CD4-positive, alpha-beta T cell (primary cell): Measurements from ENCODE around the gene NFIA. TPM values are rescaled to one million over a fixed set of nuclear protein-coding genes. Genes with fewer than 3 reads are reported as not detected.

Experiments
- ATAC-seq: fragments of 200-7000 bp; cut with Tn5 transposase; one replicate; pipeline ENCODE4 v1.10.0; 2022; ENCODE audit warnings: mild to moderate bottlenecking; ENCODE audit not compliant: poor library complexity
- CTCF ChIA-PET: fragments of 350-600 bp; sonication (Branson Sonifier 250); formaldehyde crosslinking; loops from one replicate; lab custom pipeline; 2021; ENCODE audit warnings: antibody characterized with exemption, inconsistent platforms; lab: Charles Lee
- POLR2A ChIA-PET: fragments of 350-600 bp; sonication (Branson Sonifier 250); formaldehyde crosslinking; loops from one replicate; lab custom pipeline; 2021; ENCODE audit warnings: antibody characterized with exemption, inconsistent platforms; lab: Charles Lee
- DNase-seq, 14 experiments: peaks; one replicate each; pipeline ENCODE4 v3.0.0-alpha.2; 2013 to 2020; ENCODE audit warnings: mixed read lengths in 2 of 14
- H3K27ac ChIP-seq, 2 donors: one replicate each; pipeline versions ENCODE4 v1.5.1 to v1.7.0; 2013; ENCODE audit warnings: low read length in 2 of 2, low read depth in 1 of 2, mild to moderate bottlenecking in 1 of 2
- H3K27me3 ChIP-seq, 2 experiments: 1 replicate in 1 of 2; 2 replicates in 1 of 2; pipeline versions ENCODE4 v1.6.1 to v1.7.0; 2013; ENCODE audit warnings: low read length in 2 of 2, control low read depth in 1 of 2, mild to moderate bottlenecking in 1 of 2, moderate library complexity in 1 of 2; ENCODE audit not compliant: insufficient read depth in 2 of 2, control insufficient read depth in 1 of 2
- H3K36me3 ChIP-seq: one replicate; pipeline ENCODE4 v1.6.1; 2013; ENCODE audit warnings: low read length, control low read depth; ENCODE audit not compliant: insufficient read depth
- H3K4me1 ChIP-seq: one replicate; pipeline ENCODE4 v1.6.1; 2013; ENCODE audit warnings: low read length, control low read depth; ENCODE audit not compliant: insufficient read depth
- H3K4me3 ChIP-seq: one replicate; pipeline ENCODE4 v1.5.1; 2013; ENCODE audit warnings: mild to moderate bottlenecking, low read length, moderate library complexity
- H3K9me3 ChIP-seq, 2 experiments: 1 replicate in 1 of 2; 2 replicates in 1 of 2; pipeline versions ENCODE4 v1.6.1 to v1.7.0; 2013; ENCODE audit warnings: low read length in 2 of 2, mild to moderate bottlenecking in 2 of 2, control low read depth in 1 of 2, moderate library complexity in 1 of 2; ENCODE audit not compliant: control insufficient read depth in 1 of 2, insufficient read depth in 1 of 2
- H3K27ac Mint-ChIP-seq: one replicate; pipeline ENCODE4 v1.8.0; 2020; ENCODE audit warnings: mixed read lengths
- H3K27me3 Mint-ChIP-seq: one replicate; pipeline ENCODE4 v1.8.0; 2021; ENCODE audit warnings: mixed read lengths
- H3K36me3 Mint-ChIP-seq: one replicate; pipeline ENCODE4 v1.8.0; 2021; ENCODE audit warnings: low read depth, mixed read lengths
- H3K4me1 Mint-ChIP-seq: one replicate; pipeline ENCODE4 v1.8.0; 2021; ENCODE audit warnings: low read depth, mixed read lengths
- H3K4me3 Mint-ChIP-seq: one replicate; pipeline ENCODE4 v1.8.0; 2020; ENCODE audit warnings: mild to moderate bottlenecking, mixed read lengths
- H3K9me3 Mint-ChIP-seq: one replicate; pipeline ENCODE4 v1.8.0; 2020; ENCODE audit warnings: mixed read lengths
- intact Hi-C, 2 experiments: fragments of 100-400 bp; cut with DNase I in 1 of 2; cut with micrococcal nuclease in 1 of 2; formaldehyde crosslinking; loops; one replicate each; pipeline versions ENCODE4 v1.15.1 to v1.9.0; 2023 to 2025; cut with DNase I, micrococcal nuclease
- total RNA-seq, 174 experiments: library from RNA in 2 of 174; stranded (reverse) in 2 of 174; gene quantifications; one replicate each; pipeline ENCODE4 v1.2.3 and lab custom pipeline; 2021 to 2026
- TF ChIP-seq, protein P1 (sequence below): fragments of 200-600 bp; IDR thresholded peaks from one replicate; pipeline ENCODE4 v1.8.0; 2022; ENCODE audit warnings: antibody characterized with exemption, mild to moderate bottlenecking

The NFIA gene
- total RNA-seq, 2 experiments from 2014 or later, result 4.8 to 5.9 TPM

DNA sequence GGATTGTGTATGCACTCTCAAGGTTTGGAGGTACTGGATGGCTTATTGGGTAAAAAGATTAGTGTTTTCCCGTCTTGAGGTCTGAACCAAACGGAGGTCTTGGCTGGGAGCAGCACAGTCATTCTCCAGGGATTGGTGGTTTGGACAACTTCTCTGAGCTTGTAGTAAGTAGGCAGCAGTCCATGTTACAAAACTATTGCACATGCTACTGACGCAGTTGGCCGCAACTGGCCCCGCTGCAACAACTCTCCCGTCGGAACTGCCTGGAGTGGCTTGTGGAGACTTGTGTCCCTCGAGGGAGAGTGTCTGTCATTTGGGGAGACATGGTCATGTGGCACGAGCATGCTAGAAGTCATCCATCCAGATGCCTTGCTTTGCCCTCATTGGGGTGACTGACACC is 366.6 kb downstream of the NFIA start:
- Histone ChIP-seq H3K4me3 (no peak overlapping the region), H3K9me3 (no peaks in the 10 kb centered on the region), H3K36me3 (no peaks in the 10 kb centered on the region), H3K4me1 (no peaks in the 10 kb centered on the region), H3K27ac (no peak overlapping the region), H3K27me3 (no peaks in the 10 kb centered on the region)
- no peak overlapping the region for H3K27ac Mint-ChIP-seq
- no peak for DNase-seq
- ChIA-PET POLR2A (no interaction called here), CTCF (no interaction called here)
- no peak overlapping the region for H3K4me3 Mint-ChIP-seq
- H3K36me3 Mint-ChIP-seq, result no peaks in the 10 kb centered on the region
- intact Hi-C loops, result no loop called here
- TF ChIP-seq, protein P1, sequence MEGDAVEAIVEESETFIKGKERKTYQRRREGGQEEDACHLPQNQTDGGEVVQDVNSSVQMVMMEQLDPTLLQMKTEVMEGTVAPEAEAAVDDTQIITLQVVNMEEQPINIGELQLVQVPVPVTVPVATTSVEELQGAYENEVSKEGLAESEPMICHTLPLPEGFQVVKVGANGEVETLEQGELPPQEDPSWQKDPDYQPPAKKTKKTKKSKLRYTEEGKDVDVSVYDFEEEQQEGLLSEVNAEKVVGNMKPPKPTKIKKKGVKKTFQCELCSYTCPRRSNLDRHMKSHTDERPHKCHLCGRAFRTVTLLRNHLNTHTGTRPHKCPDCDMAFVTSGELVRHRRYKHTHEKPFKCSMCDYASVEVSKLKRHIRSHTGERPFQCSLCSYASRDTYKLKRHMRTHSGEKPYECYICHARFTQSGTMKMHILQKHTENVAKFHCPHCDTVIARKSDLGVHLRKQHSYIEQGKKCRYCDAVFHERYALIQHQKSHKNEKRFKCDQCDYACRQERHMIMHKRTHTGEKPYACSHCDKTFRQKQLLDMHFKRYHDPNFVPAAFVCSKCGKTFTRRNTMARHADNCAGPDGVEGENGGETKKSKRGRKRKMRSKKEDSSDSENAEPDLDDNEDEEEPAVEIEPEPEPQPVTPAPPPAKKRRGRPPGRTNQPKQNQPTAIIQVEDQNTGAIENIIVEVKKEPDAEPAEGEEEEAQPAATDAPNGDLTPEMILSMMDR, result no peak
- peaks cover 12% of the 10 kb centered on the region for H3K4me1 Mint-ChIP-seq
- H3K27me3 Mint-ChIP-seq, result no peaks in the 10 kb centered on the region
- H3K9me3 Mint-ChIP-seq, result no peaks in the 10 kb centered on the region
- ATAC-seq, result no peak

DNA sequence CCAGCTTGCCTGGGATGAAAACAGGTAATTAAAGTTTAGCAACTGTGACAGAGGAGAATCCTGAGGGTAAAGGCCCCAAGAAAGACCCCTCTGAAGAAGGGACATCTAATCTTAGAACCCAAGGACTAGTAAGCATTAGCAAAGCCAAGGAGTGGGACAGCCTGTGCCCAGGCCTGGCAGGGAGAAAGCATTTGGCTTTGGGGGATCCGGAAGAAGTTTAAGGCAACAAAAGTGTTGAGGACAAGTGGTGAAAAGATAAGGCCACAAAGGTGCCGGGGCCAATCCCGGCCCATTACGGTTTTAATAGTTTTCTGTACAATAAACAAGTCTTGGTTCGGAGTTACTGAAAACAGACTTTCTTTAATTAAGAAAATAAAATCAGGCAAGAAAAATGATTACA is 367.0 kb downstream of the NFIA start:
- intact Hi-C loops, result no loop called here
- CTCF ChIA-PET, result no interaction called here
- no peaks in the 10 kb centered on the region for H3K9me3 Mint-ChIP-seq
- no peaks in the 10 kb centered on the region for H3K27me3 Mint-ChIP-seq
- peaks cover 12% of the 10 kb centered on the region for H3K4me1 Mint-ChIP-seq
- no peak overlapping the region for H3K27ac Mint-ChIP-seq
- POLR2A ChIA-PET, result no interaction called here
- no peaks in the 10 kb centered on the region for H3K27me3 ChIP-seq
- TF ChIP-seq, protein P1, result no peak
- H3K4me3 ChIP-seq, result no peak overlapping the region
- ATAC-seq (no peak), DNase-seq (no peak)
- no peaks in the 10 kb centered on the region for H3K36me3 Mint-ChIP-seq
- H3K27ac ChIP-seq, result no peak overlapping the region
- H3K9me3 ChIP-seq, result no peaks in the 10 kb centered on the region
- H3K36me3 ChIP-seq, result no peaks in the 10 kb centered on the region
- no peak overlapping the region for H3K4me3 Mint-ChIP-seq
- no peaks in the 10 kb centered on the region for H3K4me1 ChIP-seq

DNA sequence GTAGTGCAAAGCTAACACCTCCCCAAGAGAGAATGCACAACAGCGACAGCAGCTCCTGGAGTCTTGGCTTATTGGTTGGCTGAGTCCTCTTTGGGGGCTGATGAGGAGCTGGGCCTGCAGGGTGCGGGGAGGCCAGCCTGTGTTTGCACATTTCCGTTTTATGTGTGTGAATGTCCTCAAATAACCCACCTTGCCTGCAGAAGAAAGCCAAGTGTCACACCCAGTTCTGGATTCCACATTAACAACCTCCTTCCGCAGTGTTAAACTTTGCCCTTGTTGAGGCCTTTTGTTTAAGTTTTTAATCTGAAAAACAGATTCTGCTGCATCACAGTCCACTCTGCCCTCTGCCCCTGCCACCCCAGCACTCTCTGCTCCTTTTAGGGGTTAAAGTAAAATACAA is 368.1 kb downstream of the NFIA start:
- Mint-ChIP-seq H3K4me1 (peaks cover 12% of the 10 kb centered on the region), H3K27ac (no peak overlapping the region), H3K27me3 (no peaks in the 10 kb centered on the region), H3K4me3 (no peak overlapping the region), H3K36me3 (no peaks in the 10 kb centered on the region), H3K9me3 (no peaks in the 10 kb centered on the region)
- H3K27me3 ChIP-seq, result no peaks in the 10 kb centered on the region
- no peaks in the 10 kb centered on the region for H3K4me1 ChIP-seq
- no peaks in the 10 kb centered on the region for H3K9me3 ChIP-seq
- no peaks in the 10 kb centered on the region for H3K36me3 ChIP-seq
- DNase-seq (no peak), ATAC-seq (no peak)
- CTCF ChIA-PET, result interaction anchor here (1.5 kb wide), 1 partner anchor 10 kb away, joined by 4 read pairs; no protein-coding TSS in a partner anchor
- intact Hi-C loops, result loop anchor here in 1 of 2 experiments (5.0 kb wide), 4 partner anchors 402 to 1478 kb away; no protein-coding TSS in a partner anchor
- H3K27ac ChIP-seq, result no peak overlapping the region
- TF ChIP-seq, protein P1, result no peak
- H3K4me3 ChIP-seq, result no peak overlapping the region
- POLR2A ChIA-PET, result interaction anchor here (0.6 kb wide), 1 partner anchor 11 kb away, joined by 3 read pairs; no protein-coding TSS in a partner anchor
